Suprapubic skin (tissue), 3 donors: ENCODE measurements around the gene SIL1.

Experiments
- POLR2A ChIP-seq, 2 donors: fragments of 450-650 bp; IDR thresholded peaks; one replicate each; pipeline ENCODE4 v1.6.1; 2017; ENCODE audit warnings: antibody characterized with exemption in 2 of 2, mild to moderate bottlenecking in 2 of 2, moderate library complexity in 2 of 2
- TF ChIP-seq, protein P1 (sequence below), 2 donors: fragments of 200-600 bp in 1 of 2; fragments of 450-650 bp in 1 of 2; sonication (generic) in 1 of 2; IDR thresholded peaks; one replicate each; pipeline ENCODE4 v1.5.1; 2016 to 2019; ENCODE audit warnings: antibody characterized with exemption in 2 of 2, mild to moderate bottlenecking in 1 of 2, moderate library complexity in 1 of 2

DNA sequence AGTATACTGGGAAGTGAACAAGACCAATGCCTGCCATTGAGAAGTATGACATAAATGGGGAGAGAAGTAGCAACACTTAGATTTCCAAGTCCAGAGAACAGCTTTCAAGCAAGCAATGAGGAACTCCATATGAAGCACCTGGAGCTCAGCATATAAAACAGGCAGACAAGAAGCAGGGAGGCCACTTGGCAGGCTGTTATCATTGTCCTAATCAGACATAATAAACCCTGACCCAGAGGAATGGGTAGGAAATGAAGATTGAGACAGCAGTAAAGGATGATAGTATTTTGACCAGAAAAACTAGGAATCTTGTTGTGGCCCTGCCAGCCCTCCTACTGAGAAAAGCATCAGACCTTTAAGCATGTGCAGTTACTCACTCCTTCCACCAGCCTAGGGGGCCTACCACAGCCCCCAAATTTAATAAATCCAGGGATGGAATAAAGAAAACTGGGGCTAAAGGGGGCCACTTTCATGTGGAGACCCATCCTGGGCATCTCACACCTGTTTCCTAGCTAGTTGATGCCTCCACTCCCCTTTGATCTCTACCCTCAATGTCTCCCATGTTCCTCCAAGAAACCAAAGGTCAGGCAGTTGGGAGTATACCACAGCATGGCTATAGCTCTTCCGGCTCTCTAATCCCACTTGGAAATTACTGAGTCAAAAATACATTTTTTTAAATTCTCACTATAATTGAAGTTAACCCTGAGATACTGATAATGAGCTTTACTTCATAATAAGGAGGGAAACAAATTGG is 135.1 kb downstream of the SIL1 start:
- TF ChIP-seq, protein P1, sequence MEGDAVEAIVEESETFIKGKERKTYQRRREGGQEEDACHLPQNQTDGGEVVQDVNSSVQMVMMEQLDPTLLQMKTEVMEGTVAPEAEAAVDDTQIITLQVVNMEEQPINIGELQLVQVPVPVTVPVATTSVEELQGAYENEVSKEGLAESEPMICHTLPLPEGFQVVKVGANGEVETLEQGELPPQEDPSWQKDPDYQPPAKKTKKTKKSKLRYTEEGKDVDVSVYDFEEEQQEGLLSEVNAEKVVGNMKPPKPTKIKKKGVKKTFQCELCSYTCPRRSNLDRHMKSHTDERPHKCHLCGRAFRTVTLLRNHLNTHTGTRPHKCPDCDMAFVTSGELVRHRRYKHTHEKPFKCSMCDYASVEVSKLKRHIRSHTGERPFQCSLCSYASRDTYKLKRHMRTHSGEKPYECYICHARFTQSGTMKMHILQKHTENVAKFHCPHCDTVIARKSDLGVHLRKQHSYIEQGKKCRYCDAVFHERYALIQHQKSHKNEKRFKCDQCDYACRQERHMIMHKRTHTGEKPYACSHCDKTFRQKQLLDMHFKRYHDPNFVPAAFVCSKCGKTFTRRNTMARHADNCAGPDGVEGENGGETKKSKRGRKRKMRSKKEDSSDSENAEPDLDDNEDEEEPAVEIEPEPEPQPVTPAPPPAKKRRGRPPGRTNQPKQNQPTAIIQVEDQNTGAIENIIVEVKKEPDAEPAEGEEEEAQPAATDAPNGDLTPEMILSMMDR (IDR thresholded peaks at IDR 0.05): no peak
- no peak for TF ChIP-seq POLR2A (IDR thresholded peaks at IDR 0.05)
